GM18498 (cell line): ENCODE measurements around the gene ICA1.
"Not testable (repeated sequence)": the region's sequence is repeated elsewhere in the genome, so short reads cannot be mapped to it uniquely, and the experiment has no call there.

Experiments
- ATAC-seq: cut with Tn5 transposase; IDR thresholded peaks from one replicate; pipeline ENCODE4 v1.9.1; 2021; ENCODE audit warnings: mild to moderate bottlenecking, moderate library complexity; ENCODE audit not compliant: unreplicated experiment

Gene ICA1

GRCh38 chr7:8111282-8111960 is 150.5 kb downstream of the ICA1 start:
- ATAC-seq: no peak

- ATAC-seq: no peak
These were observed 152.6 kb downstream of the ICA1 start for GRCh38 chr7:8109196-8110022.

GRCh38 chr7:8105449-8106095 is 156.4 kb downstream of the ICA1 start:
- ATAC-seq: no peak

GRCh38 chr7:8103282-8103681 is 158.7 kb downstream of the ICA1 start:
- ATAC-seq: no peak

GRCh38 chr7:8101292-8101691 is 160.7 kb downstream of the ICA1 start:
- ATAC-seq: not testable (repeated sequence)

- ATAC-seq: no peak
These were observed 167.5 kb downstream of the ICA1 start for GRCh38 chr7:8094164-8095140.

- ATAC-seq: no peak
These were observed 169.8 kb downstream of the ICA1 start for GRCh38 chr7:8092140-8092539.

GRCh38 chr7:8089036-8089780 is 172.8 kb downstream of the ICA1 start:
- no peak for ATAC-seq

- ATAC-seq: no peak
These were observed 175.7 kb downstream of the ICA1 start for GRCh38 chr7:8086239-8086638.

- ATAC-seq: no peak
These were observed 176.5 kb downstream of the ICA1 start for GRCh38 chr7:8085420-8085819.

- ATAC-seq: no peak
These were observed 177.1 kb downstream of the ICA1 start for GRCh38 chr7:8084836-8085235.

GRCh38 chr7:8082762-8083161 is 179.2 kb downstream of the ICA1 start:
- ATAC-seq: no peak

GRCh38 chr7:8078418-8078817 is 183.5 kb downstream of the ICA1 start:
- no peak for ATAC-seq

GRCh38 chr7:8070451-8071180 is 191.4 kb downstream of the ICA1 start:
- no peak for ATAC-seq

GRCh38 chr7:8068892-8069686 is 192.9 kb downstream of the ICA1 start:
- ATAC-seq: no peak

GRCh38 chr7:8065356-8065813 is 196.6 kb downstream of the ICA1 start:
- ATAC-seq: no peak

- ATAC-seq: no peak
These were observed 197.1 kb downstream of the ICA1 start for GRCh38 chr7:8064828-8065227.

GRCh38 chr7:8063706-8064297 is 198.2 kb downstream of the ICA1 start:
- ATAC-seq: no peak
